Body of pancreas (tissue), 4 donors: ENCODE results near the gene ADCY10.

Experiments used
- POLR2A ChIP-seq, 3 donors: fragments of 450-650 bp; IDR thresholded peaks; one replicate each; pipeline ENCODE4 v1.6.1; 2016; ENCODE audit warnings: antibody characterized with exemption in 3 of 3, mild to moderate bottlenecking in 2 of 3
- TF ChIP-seq, protein P1 (sequence below), 7 experiments: fragments of 450-650 bp in 4 of 7; fragments of 200-600 bp in 3 of 7; sonication (generic) in 3 of 7; IDR thresholded peaks; one replicate each; pipeline ENCODE4 v1.5.1; 2016 to 2019; ENCODE audit warnings: antibody characterized with exemption in 7 of 7

DNA sequence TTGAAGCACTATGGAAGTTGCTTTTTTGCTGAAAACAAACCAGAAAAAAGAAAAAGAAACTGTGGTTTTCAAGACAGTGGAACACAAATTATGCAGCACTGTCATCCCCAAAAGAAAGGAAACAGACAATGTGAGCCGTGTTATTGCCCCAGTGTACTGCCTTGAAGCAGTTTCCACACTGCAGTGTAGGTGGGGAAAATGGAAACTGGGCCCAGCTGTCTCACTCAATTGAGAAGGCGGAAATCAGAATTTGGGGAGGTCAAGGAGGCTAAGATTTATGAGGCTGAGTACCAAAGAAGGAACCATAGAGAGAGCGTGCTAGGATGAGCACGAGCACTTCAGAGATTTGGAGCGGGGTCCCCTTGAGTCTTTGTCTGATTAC lies 136.7 kb downstream of the ADCY10 start:
- TF ChIP-seq, protein P1, sequence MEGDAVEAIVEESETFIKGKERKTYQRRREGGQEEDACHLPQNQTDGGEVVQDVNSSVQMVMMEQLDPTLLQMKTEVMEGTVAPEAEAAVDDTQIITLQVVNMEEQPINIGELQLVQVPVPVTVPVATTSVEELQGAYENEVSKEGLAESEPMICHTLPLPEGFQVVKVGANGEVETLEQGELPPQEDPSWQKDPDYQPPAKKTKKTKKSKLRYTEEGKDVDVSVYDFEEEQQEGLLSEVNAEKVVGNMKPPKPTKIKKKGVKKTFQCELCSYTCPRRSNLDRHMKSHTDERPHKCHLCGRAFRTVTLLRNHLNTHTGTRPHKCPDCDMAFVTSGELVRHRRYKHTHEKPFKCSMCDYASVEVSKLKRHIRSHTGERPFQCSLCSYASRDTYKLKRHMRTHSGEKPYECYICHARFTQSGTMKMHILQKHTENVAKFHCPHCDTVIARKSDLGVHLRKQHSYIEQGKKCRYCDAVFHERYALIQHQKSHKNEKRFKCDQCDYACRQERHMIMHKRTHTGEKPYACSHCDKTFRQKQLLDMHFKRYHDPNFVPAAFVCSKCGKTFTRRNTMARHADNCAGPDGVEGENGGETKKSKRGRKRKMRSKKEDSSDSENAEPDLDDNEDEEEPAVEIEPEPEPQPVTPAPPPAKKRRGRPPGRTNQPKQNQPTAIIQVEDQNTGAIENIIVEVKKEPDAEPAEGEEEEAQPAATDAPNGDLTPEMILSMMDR (IDR thresholded peaks at IDR 0.05), result no peak
- no peak for TF ChIP-seq POLR2A (IDR thresholded peaks at IDR 0.05)
